H1 (cell line): Measurements from ENCODE around the gene CCDC9B. TPM values are rescaled to one million over a fixed set of nuclear protein-coding genes. Genes with fewer than 3 reads are reported as not detected.

ENCODE experiments used
- ATF2 ChIP-seq: IDR thresholded peaks from 2 replicates; pipeline ENCODE4 v1.6.1; 2012; ENCODE audit warnings: low read length, inconsistent platforms
- HDAC2 ChIP-seq, 2 experiments: fragments of 300-600 bp in 1 of 2; sonication (generic) in 1 of 2; IDR thresholded peaks; 2 replicates each; pipeline ENCODE4 v1.6.1; 2011 to 2012; ENCODE audit warnings: low read depth in 2 of 2, low read length in 2 of 2, mild to moderate bottlenecking in 2 of 2, moderate library complexity in 2 of 2, borderline replicate concordance in 1 of 2, inconsistent platforms in 1 of 2
- polyA plus RNA-seq, 7 experiments: library from polyadenylated mRNA; depleted of rRNA in 3 of 7; stranded (reverse) in 5 of 7; unstranded in 2 of 7; fragments of >200 nt in 5 of 7; fragments of 200-250 nt in 2 of 7; gene quantifications; 1 replicate in 5 of 7; 2 replicates in 1 of 7; 4 replicates in 1 of 7; pipeline versions ENCODE4 v1.2.1 to v1.2.3, GENCODE V29; 2011 to 2013; ENCODE audit warnings: missing spikeins in 2 of 7, mixed read lengths in 2 of 7
- total RNA-seq: library from RNA; stranded (reverse); fragmentation: NEBNext Ultra II Directional; extraction: Animal tissue kit (Norgen Biotek cat#: 25700); gene quantifications from 2 replicates; pipeline ENCODE4 v1.2.1, GENCODE V29; 2021
- TF ChIP-seq, protein P1 (sequence below): fragments of 300-600 bp; sonication (generic); IDR thresholded peaks from 2 replicates; pipeline ENCODE4 v1.7.1; 2012; ENCODE audit warnings: low read length, moderate library complexity, mild to moderate bottlenecking, inconsistent platforms; ENCODE audit not compliant: insufficient replicate concordance

CCDC9B gene
- total and polyA plus RNA-seq, 2 of the 8 experiments (the other 6 are each of a cell fraction or from before 2014, with no cell fraction given) = 0.45 to 0.78 TPM

DNA sequence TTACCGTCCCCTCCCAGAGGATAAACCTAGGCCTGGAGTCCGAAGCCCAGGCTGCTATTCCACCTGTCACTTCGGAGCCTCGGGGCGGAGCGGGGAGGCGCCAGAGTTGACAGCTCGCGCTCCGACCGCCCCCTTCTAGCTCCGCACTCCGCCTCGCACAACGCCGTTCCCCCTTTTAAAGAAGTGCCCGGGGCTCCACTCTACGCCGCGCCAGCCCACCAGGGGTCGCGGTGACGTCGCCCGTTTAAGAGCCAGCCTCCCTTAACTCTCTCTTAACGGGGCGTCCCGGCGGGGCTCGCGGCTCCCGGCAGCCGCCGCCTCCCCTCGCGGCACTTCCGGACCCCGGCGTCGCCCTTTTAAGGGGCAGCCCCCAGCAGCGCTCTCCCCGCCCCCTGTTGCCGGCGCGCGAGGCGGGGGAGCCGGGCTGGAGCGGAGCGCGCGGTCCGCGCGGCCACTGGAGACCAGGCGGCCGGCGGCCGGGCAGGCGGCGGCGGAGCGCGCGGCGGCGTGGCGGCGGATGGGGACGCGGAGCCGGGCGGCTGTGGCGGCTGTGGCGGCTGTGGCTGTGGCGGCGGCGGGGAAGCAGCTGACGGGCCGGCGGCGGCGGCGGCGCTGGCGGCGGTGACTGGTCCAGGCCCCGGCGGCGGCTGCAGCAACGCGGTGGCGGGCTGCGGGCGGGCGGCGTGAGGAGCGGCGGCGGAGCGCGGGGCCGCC lies 17.3 kb downstream of the CCDC9B start, which contains the start of gene INAFM2 (continued):
- no peak for TF ChIP-seq ATF2
- peak in 1 of 2 experiments; percentile 87; a peak in 2 of 4 replicates for TF ChIP-seq HDAC2 (IDR thresholded peaks at IDR 0.05; ENCODE audit: borderline replicate concordance in 1 of 2, low read depth in 2 of 2, low read length in 2 of 2)
- TF ChIP-seq, protein P1, sequence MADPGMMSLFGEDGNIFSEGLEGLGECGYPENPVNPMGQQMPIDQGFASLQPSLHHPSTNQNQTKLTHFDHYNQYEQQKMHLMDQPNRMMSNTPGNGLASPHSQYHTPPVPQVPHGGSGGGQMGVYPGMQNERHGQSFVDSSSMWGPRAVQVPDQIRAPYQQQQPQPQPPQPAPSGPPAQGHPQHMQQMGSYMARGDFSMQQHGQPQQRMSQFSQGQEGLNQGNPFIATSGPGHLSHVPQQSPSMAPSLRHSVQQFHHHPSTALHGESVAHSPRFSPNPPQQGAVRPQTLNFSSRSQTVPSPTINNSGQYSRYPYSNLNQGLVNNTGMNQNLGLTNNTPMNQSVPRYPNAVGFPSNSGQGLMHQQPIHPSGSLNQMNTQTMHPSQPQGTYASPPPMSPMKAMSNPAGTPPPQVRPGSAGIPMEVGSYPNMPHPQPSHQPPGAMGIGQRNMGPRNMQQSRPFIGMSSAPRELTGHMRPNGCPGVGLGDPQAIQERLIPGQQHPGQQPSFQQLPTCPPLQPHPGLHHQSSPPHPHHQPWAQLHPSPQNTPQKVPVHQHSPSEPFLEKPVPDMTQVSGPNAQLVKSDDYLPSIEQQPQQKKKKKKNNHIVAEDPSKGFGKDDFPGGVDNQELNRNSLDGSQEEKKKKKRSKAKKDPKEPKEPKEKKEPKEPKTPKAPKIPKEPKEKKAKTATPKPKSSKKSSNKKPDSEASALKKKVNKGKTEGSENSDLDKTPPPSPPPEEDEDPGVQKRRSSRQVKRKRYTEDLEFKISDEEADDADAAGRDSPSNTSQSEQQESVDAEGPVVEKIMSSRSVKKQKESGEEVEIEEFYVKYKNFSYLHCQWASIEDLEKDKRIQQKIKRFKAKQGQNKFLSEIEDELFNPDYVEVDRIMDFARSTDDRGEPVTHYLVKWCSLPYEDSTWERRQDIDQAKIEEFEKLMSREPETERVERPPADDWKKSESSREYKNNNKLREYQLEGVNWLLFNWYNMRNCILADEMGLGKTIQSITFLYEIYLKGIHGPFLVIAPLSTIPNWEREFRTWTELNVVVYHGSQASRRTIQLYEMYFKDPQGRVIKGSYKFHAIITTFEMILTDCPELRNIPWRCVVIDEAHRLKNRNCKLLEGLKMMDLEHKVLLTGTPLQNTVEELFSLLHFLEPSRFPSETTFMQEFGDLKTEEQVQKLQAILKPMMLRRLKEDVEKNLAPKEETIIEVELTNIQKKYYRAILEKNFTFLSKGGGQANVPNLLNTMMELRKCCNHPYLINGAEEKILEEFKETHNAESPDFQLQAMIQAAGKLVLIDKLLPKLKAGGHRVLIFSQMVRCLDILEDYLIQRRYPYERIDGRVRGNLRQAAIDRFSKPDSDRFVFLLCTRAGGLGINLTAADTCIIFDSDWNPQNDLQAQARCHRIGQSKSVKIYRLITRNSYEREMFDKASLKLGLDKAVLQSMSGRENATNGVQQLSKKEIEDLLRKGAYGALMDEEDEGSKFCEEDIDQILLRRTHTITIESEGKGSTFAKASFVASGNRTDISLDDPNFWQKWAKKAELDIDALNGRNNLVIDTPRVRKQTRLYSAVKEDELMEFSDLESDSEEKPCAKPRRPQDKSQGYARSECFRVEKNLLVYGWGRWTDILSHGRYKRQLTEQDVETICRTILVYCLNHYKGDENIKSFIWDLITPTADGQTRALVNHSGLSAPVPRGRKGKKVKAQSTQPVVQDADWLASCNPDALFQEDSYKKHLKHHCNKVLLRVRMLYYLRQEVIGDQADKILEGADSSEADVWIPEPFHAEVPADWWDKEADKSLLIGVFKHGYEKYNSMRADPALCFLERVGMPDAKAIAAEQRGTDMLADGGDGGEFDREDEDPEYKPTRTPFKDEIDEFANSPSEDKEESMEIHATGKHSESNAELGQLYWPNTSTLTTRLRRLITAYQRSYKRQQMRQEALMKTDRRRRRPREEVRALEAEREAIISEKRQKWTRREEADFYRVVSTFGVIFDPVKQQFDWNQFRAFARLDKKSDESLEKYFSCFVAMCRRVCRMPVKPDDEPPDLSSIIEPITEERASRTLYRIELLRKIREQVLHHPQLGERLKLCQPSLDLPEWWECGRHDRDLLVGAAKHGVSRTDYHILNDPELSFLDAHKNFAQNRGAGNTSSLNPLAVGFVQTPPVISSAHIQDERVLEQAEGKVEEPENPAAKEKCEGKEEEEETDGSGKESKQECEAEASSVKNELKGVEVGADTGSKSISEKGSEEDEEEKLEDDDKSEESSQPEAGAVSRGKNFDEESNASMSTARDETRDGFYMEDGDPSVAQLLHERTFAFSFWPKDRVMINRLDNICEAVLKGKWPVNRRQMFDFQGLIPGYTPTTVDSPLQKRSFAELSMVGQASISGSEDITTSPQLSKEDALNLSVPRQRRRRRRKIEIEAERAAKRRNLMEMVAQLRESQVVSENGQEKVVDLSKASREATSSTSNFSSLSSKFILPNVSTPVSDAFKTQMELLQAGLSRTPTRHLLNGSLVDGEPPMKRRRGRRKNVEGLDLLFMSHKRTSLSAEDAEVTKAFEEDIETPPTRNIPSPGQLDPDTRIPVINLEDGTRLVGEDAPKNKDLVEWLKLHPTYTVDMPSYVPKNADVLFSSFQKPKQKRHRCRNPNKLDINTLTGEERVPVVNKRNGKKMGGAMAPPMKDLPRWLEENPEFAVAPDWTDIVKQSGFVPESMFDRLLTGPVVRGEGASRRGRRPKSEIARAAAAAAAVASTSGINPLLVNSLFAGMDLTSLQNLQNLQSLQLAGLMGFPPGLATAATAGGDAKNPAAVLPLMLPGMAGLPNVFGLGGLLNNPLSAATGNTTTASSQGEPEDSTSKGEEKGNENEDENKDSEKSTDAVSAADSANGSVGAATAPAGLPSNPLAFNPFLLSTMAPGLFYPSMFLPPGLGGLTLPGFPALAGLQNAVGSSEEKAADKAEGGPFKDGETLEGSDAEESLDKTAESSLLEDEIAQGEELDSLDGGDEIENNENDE = no peak
